Endodermal cell (in vitro differentiated cells): ENCODE results near the gene RAB3A. TPM values are rescaled to one million over a fixed set of nuclear protein-coding genes. Genes with fewer than 3 reads are reported as not detected.

Source experiments
- DNase-seq: peaks from one replicate; pipeline ENCODE4 v3.0.0-alpha.2; 2017
- H3K27ac ChIP-seq: 2 replicates; pipeline ENCODE4 v1.5.1; 2013; ENCODE audit warnings: mild to moderate bottlenecking, low read depth, low read length, moderate library complexity
- H3K27me3 ChIP-seq: 2 replicates; pipeline ENCODE4 v1.6.1; 2013; ENCODE audit warnings: mild to moderate bottlenecking, low read length, moderate library complexity; ENCODE audit not compliant: insufficient read depth, control insufficient read depth, poor library complexity, severe bottlenecking
- H3K36me3 ChIP-seq: 2 replicates; pipeline ENCODE4 v1.7.0; 2013; ENCODE audit warnings: mild to moderate bottlenecking, low read length, moderate library complexity; ENCODE audit not compliant: control insufficient read depth, insufficient read depth
- H3K4me1 ChIP-seq: one replicate; pipeline ENCODE4 v1.7.0; 2013; ENCODE audit warnings: low read length; ENCODE audit not compliant: control insufficient read depth, insufficient read depth
- H3K4me3 ChIP-seq: 2 replicates; pipeline ENCODE4 v1.5.1; 2013; ENCODE audit warnings: mild to moderate bottlenecking, low read length, moderate library complexity
- H3K9ac ChIP-seq: 2 replicates; pipeline ENCODE4 v1.6.1; 2013; ENCODE audit warnings: mild to moderate bottlenecking, low read length, moderate library complexity; ENCODE audit not compliant: poor library complexity, severe bottlenecking; ENCODE audit errors: extremely low read depth
- H3K9me3 ChIP-seq: 2 replicates; pipeline ENCODE4 v1.6.1; 2013; ENCODE audit warnings: mild to moderate bottlenecking, low read length, moderate library complexity; ENCODE audit not compliant: control insufficient read depth
- H3K27ac Mint-ChIP-seq: 2 replicates; pipeline ENCODE4 v1.8.0; 2020; ENCODE audit warnings: mixed read lengths
- H3K27me3 Mint-ChIP-seq: 2 replicates; pipeline ENCODE4 v1.8.0; 2021; ENCODE audit warnings: mild to moderate bottlenecking, mixed read lengths; ENCODE audit not compliant: insufficient read depth
- H3K36me3 Mint-ChIP-seq: 2 replicates; pipeline ENCODE4 v1.8.0; 2020; ENCODE audit warnings: low read depth, mixed read lengths
- H3K4me1 Mint-ChIP-seq: 2 replicates; pipeline ENCODE4 v1.8.0; 2020; ENCODE audit warnings: mixed read lengths
- H3K4me3 Mint-ChIP-seq: 2 replicates; pipeline ENCODE4 v1.8.0; 2020; ENCODE audit warnings: mild to moderate bottlenecking, moderate library complexity, mixed read lengths
- H3K9me3 Mint-ChIP-seq: 2 replicates; pipeline ENCODE4 v1.8.0; 2020; ENCODE audit warnings: mild to moderate bottlenecking, mixed read lengths
- WGBS, 2 experiments: methylation state at CpG; one replicate each; pipeline versions ENCODE4 v1.1.5 to v1.1.7; 2013; ENCODE audit warnings: missing lambda C conversion rate in 2 of 2, mixed read lengths in 1 of 2; ENCODE audit not compliant: insufficient coverage in 1 of 2, insufficient read length in 1 of 2; 5-methylcytosine and 5-hydroxymethylcytosine counted together
- total RNA-seq, 2 donors: library from RNA; stranded (reverse); fragmentation: NEBNext Ultra II Directional in 1 of 2; extraction: Animal tissue kit (Norgen Biotek cat#: 25700) in 1 of 2; gene quantifications; 2 replicates in 1 of 2; 3 replicates in 1 of 2; pipeline ENCODE4 v1.2.1, GENCODE V29; 2021
- TF ChIP-seq, protein P1 (sequence below): fragments of 200-600 bp; sonication (generic); conservative IDR thresholded peaks from 2 replicates; pipeline ENCODE4 v1.5.0; 2021; ENCODE audit warnings: antibody characterized with exemption, mild to moderate bottlenecking

RAB3A gene
- total RNA-seq, 2 donors from 2014 or later, result 3.6 to 3.9 TPM

DNA sequence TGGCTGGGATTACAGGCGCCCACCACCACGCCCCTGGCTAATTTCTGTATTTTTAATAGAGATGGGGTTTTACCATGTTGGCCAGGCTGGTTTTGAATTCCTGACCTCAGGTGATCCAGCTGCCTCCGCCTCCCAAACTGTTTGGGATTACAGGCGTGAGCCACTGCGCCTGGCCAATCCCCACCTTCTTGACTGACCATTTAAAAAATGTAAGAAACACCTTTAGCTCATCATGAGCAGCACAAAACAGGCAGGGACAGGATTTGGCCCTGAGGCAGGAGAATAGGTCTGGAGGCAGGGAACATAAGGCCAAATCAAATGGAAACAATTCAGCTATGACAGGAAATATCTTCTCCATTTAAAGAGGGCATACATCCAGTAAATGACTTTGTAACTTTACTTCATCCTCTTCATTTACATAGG lies 12.2 kb downstream of the RAB3A start:
- no peak overlapping the region for H3K27ac ChIP-seq
- H3K4me3 ChIP-seq, result no peak overlapping the region
- WGBS, 2 experiments, result 88 to 96% methylated on average over 3 to 5 of the region's 5 CpGs
- TF ChIP-seq, protein P1, sequence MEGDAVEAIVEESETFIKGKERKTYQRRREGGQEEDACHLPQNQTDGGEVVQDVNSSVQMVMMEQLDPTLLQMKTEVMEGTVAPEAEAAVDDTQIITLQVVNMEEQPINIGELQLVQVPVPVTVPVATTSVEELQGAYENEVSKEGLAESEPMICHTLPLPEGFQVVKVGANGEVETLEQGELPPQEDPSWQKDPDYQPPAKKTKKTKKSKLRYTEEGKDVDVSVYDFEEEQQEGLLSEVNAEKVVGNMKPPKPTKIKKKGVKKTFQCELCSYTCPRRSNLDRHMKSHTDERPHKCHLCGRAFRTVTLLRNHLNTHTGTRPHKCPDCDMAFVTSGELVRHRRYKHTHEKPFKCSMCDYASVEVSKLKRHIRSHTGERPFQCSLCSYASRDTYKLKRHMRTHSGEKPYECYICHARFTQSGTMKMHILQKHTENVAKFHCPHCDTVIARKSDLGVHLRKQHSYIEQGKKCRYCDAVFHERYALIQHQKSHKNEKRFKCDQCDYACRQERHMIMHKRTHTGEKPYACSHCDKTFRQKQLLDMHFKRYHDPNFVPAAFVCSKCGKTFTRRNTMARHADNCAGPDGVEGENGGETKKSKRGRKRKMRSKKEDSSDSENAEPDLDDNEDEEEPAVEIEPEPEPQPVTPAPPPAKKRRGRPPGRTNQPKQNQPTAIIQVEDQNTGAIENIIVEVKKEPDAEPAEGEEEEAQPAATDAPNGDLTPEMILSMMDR, result no peak
- no peak overlapping the region for H3K9ac ChIP-seq
- peaks cover 10% of the 10 kb centered on the region for H3K4me1 Mint-ChIP-seq
- no peaks in the 10 kb centered on the region for H3K9me3 ChIP-seq
- peak overlapping the region; percentile 82 for H3K4me3 Mint-ChIP-seq
- no peaks in the 10 kb centered on the region for H3K4me1 ChIP-seq
- peak overlapping the region; percentile 92 for H3K27ac Mint-ChIP-seq
- no peaks in the 10 kb centered on the region for H3K9me3 Mint-ChIP-seq
- H3K27me3 ChIP-seq, result no peaks in the 10 kb centered on the region
- DNase-seq, result no peak
- no peaks in the 10 kb centered on the region for H3K27me3 Mint-ChIP-seq
- H3K36me3 Mint-ChIP-seq, result peaks cover 8% of the 10 kb centered on the region
- peaks cover 8% of the 10 kb centered on the region for H3K36me3 ChIP-seq

DNA sequence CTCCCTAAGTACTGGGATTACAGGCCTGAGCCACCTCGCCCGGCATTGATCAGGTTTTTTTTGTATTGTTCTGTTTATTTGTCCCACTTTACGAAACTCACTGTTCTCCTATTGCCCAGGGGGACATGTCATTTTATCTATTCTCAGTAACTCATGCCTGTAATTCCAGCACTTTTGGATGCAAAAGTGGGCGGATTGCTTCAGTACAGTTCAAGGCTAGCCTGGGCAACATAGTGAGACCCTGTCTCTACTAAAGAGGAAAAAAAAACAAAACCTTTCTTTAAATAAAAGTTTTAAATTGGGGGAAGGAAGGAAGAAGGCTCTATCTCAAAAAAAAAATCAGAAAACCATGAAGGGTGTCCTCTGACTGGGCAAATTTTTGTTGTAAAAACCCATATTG lies 13.6 kb downstream of the RAB3A start:
- no peaks in the 10 kb centered on the region for H3K9me3 ChIP-seq
- DNase-seq, result no peak
- no peaks in the 10 kb centered on the region for H3K27me3 Mint-ChIP-seq
- no peak overlapping the region for H3K27ac Mint-ChIP-seq
- H3K36me3 ChIP-seq, result no peaks in the 10 kb centered on the region
- no peaks in the 10 kb centered on the region for H3K4me1 ChIP-seq
- no peak overlapping the region for H3K4me3 Mint-ChIP-seq
- H3K4me1 Mint-ChIP-seq, result peaks cover 14% of the 10 kb centered on the region
- H3K4me3 ChIP-seq, result no peak overlapping the region
- H3K27ac ChIP-seq, result no peak overlapping the region
- 92 to 100% methylated on average over 1 to 4 of the region's 4 CpGs for WGBS, 2 experiments
- H3K27me3 ChIP-seq, result no peaks in the 10 kb centered on the region
- no peaks in the 10 kb centered on the region for H3K9me3 Mint-ChIP-seq
- no peaks in the 10 kb centered on the region for H3K36me3 Mint-ChIP-seq
- TF ChIP-seq, protein P1, result no peak
- no peak overlapping the region for H3K9ac ChIP-seq

DNA sequence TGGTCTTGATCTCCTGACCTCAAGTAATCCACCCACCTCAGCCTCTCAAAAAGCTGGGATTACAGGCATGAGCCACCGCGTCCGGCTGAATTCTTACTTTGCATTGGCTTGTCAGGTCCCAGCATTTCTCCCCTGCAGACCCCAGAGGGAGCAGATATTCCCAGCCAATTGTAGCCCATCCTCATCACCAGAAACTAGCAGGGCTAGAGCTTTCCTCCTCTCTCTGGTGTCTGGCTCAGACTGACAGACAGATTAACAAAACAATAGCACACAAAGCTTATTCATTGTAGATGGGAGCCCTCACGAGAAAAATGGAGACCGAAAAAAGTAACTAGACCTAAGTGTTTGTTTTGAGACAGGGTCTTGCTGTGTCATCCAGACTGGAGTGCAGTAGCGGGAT lies 18.3 kb downstream of the RAB3A start:
- Mint-ChIP-seq H3K27ac (peak overlapping the region; percentile 57), H3K4me3 (no peak overlapping the region), H3K36me3 (no peaks in the 10 kb centered on the region), H3K4me1 (peaks cover 4% of the 10 kb centered on the region), H3K27me3 (no peaks in the 10 kb centered on the region), H3K9me3 (no peaks in the 10 kb centered on the region)
- peak; percentile 66 for DNase-seq
- Histone ChIP-seq H3K9ac (no peak overlapping the region), H3K36me3 (no peaks in the 10 kb centered on the region), H3K27me3 (no peaks in the 10 kb centered on the region), H3K27ac (peak overlapping the region; percentile 30), H3K4me1 (no peaks in the 10 kb centered on the region), H3K9me3 (no peaks in the 10 kb centered on the region), H3K4me3 (no peak overlapping the region)
- TF ChIP-seq, protein P1, result no peak
- 40 to 61% methylated on average over 1 to 6 of the region's 6 CpGs for WGBS, 2 experiments
